HG02884 (cell line): ENCODE measurements around the gene TLE7.

ENCODE experiments used
- ATAC-seq: cut with Tn5 transposase; IDR thresholded peaks from one replicate; pipeline ENCODE4 v1.9.1; 2021; ENCODE audit warnings: mild to moderate bottlenecking, moderate library complexity; ENCODE audit not compliant: unreplicated experiment

Gene TLE7

DNA sequence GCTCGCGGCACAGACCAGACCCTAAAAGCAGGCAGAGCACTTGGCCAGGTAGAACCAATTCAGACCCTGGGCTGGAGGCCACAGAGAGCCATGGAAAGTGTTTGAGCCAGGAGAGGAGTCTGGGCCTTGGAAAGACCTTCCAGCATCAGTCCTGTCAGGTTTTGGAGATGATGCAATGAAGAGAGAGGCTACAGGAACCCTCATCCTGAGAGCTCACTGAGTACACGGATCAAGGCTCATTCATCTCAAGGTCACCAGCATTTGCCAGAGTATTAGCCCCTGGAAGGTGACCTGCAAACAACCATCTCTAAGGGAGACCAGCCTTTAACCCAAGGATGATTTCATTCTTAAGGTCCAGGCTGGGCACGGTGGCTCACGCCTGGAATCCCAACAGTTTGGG, 27.8 kb downstream of the TLE7 start:
- ATAC-seq = no peak

DNA sequence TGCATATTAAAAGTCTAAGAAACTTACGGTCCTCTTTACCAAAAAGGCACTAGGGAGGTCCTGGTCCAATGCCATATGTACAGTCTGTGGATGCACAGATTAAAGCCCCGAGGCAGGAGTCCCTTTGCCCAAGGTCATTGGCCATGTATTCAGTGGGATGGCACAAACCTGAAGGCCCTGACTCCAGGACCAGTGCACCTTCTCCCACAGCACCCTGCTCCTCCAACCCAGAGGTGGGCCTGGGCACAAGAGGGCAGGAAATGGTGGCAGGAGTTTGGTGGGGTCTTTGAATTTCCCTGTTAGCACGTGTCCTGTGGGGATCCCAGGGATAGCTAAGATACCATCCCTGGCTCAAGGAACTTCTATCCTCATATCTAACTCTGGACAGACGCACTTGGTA, 28.5 kb downstream of the TLE7 start:
- no peak for ATAC-seq

DNA sequence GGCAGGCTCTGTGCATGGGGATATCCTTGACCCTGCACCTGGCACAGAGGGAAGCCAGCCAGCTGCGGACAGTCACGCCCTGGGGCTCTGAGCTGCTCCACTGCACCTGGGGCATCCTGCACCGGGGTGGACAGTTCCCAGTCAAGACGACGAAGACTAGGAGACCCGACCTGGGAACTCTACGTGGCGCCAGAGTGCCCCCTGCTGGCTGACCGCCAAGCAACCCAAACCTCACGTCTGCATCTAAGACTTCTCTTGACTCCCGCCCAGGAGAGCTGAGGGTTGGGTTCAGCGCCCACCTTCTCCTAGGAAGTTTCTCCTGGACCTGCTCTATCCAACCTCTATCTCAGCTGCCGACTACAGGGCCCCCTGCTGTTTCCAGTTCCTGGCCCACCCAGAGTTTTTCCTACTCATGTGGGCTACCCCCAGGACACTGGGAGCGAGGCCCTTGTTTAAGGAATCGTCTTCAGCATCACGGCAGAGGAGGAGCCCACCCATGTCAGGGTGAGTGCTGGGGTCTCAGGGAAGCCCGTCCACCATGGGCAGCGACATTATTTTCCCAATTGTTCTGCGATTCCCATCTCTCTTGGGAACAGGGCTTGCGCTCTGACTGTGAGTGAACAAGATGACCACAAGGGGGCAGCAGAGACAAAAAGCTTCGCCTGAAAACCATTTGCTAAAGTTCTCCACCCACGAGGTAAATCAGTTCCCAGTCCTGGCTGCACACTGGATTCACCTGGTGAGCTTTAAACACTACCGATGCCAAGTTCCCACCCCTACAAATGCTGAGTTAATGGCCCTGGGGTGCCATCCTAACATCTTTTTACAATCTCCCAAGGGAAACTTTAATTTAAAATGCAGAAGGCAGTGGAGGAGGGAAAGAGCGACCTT, 29.3 kb downstream of the TLE7 start:
- peak; percentile 70 for ATAC-seq

DNA sequence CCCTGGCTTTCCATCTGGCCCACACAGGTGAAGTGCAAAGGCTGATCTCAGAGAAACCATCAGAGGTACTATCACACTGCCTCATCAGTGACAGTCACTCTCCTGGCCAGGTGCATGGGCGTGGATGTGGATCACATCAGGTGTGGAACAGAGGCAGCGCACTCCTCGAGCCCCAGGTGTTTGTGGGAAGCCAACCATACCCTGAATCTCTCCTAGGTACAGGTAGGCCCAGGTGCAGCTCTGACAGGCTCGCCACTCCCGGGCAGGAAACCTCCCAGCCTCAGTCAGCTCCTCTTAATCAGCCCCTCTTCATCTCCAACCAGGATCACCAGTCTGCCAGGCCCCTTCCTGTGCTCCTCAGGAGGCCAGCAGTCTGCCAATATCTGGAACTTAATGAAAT, 31.7 kb downstream of the TLE7 start:
- no peak for ATAC-seq

DNA sequence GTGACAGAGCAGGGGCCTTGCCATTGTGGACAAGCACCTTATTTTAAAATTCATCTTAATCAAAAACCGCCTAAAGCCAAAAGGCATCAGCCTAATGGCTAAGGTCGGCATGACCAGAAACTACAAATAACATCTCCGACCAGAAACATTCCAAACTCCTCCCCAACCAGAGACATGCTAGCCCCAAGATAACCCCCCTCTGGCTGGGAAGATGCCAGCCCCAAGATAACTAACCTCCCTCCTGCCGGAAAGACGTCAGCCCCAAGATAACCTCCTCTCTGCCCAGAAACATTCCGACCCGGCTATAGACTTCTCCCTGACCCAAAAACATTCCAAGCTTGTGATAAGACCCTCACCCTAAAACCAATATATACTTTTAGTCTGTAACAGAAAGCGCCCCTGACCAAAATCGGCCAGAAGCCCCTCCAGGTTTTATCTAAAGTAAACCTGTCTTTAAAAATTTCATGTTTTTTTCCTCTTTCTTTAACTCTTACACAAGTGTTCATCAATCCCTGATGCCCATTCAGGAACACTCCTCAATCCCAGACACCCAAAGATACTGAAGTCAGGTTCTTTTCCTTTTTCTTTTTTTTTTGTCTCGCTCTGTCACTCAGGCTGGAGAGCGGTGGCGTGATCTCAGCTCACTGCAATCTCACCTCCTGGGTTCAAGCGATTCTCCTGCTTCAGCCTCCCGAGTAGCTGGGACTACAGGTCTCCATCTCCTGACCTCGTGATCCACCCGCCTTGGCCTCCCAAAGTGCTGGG, 32.7 kb downstream of the TLE7 start:
- no peak for ATAC-seq

DNA sequence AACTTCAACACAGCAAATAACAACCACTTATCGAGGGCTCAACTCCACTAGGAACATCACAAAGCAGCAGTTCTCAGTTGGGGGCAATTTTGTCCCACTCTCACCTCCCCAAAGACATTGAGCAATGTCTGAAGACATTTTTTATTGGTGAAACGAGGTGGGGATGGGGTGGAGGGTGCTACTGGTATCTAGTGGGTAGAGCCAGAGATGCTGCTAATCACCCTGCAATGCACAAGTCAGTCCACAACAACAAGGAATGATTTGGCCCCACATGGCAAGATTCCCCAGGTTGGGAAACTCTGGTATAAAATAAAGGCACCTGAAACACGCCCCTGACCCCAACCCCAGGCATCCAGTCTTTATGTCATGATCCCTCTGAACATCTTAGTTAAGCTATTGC, 33.3 kb downstream of the TLE7 start:
- ATAC-seq = no peak

DNA sequence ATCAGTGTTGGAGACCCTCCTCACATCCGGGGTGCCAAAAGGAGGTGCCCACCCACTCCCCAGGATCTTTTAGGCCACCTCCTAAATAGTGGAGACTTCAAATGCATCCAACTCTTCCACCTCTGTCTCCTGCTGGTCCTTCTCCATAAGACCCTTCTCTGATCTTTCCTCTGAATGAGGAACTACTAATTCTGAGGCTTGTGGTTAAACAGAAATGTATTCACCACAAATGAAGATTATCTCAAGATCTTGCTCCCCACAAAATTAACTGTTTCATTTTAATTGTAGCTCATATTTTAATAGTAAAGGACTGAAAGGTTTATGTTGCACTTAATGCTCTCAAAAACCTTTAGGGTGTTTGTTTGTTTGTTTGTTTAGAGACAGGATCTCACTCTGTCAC, 34.1 kb downstream of the TLE7 start:
- ATAC-seq = no peak

DNA sequence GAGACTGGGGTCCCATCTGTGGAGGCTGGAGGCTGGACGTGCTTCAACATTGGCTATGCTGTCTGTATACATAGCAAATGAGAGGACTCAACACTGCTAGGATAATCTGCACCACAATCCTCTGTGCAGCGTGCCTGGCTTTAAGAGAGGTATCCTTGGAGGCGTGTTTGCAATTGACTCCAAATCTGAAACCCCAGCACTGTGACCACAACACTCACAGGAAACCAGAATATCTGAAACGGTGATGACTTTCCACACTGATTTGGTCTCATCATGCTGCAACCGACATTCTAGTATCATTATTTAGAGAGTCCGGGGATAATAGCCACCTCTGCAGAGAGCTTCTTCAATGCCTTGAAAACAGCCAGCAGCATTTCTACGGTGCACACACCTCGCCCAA, 35.1 kb downstream of the TLE7 start:
- no peak for ATAC-seq

DNA sequence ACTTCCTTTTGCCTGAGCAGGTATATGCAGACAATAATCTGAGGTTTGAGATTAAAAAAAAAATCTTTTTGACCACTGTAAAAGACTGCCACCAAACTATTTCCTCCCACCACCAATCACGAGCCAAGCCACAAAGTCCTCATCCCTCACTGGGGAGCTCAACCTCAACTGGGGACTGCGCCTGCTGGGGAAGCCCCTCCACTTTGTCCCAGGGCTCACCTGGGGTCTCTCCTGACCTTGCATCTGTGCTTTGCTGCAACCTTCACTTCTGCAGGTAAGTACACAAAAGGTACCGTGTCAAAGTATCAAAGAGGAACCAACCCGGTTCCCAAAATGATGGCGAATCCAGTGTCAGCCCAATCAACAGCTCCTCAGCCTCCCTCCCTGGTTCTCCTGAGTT, 35.5 kb downstream of the TLE7 start:
- no peak for ATAC-seq

DNA sequence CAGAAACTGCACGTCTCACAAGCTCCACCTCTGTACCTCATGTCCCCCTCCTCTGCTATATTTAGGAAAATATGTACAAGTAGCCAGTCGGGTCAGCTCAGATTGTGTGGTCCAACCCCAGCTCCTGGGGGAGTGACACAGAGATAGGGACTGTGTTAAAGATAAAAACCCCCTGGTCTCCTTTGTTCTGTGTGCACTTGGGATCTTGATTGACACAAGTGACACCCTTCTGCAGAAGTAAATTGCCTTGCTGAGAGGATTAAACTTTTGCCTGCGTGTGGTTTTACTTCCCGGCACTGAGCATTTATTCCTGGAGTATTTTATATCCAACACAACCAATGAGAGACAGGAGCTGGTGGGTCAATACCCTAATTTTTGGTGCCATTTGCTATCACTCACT, 37.5 kb downstream of the TLE7 start:
- no peak for ATAC-seq

DNA sequence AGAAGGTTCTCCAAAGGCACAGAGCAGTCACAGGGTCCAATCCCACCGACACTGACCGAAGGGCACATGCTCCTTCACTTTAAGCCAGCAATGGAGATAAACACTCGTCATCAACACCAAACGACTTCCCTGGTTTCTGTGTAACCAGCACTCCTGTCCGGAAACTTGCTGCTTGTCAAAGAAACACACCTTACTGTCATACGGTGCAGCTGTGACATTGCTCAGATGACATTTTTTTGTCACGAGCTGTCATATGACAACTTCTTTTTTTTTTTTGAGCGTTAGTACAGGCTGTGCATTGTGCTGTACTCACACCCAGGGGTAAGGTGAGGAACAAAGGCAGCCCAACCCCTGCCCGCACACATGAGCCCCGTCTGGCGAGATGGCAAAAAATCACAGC, 39.2 kb downstream of the TLE7 start:
- no peak for ATAC-seq

DNA sequence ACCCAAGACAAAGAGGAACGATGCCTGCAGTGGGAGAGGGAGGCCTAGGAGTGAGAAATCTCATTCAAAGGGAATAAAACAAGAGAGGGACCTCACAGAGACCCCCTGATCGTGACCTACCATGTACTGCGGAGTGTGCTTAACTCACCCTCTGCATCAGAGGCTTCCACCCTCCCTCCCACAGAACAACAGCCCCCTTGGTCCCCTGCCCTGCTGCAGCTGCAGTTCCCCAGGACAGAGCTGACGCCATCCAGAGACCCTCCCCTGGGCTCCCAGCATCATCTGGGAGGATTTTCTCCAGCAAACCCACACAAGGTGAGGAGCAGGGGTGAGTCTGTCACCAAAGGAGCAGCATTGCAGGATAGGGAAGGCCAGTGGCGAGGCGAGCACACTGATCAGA, 39.8 kb downstream of the TLE7 start:
- no peak for ATAC-seq

DNA sequence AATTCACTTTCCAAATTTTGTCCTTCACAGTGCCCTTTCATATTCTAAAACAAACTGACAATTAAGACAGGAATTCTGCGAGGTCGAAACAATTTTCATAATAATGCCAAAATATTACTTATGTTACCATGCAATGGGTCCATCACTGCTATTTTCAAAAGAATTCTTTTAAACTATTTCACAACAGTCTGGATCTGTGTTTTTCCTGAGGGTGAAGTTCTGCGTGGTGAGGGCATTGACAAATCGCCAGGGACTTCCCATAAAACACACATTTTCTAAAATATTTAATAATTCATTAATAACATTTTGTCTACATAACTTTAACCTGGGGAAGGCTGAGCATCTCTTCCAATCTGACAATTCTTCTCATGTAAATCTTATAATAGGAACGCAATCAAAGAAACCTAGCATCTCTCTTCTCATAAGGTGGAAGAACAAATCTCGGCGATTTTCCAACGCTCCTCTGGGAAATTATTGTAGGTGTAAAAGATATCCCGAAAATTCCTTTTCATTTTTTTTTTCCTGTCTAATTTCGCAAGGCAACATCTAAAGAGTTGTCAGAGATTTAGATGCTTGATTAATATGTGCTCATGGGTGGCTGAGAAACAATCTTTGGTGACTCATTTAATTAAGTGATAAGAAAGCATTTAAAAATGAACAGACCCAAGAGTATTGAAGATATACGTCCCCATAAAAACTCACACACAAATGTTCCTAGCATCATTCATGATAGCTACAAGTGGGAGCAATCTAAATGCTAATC, 41.9 kb downstream of the TLE7 start:
- no peak for ATAC-seq

DNA sequence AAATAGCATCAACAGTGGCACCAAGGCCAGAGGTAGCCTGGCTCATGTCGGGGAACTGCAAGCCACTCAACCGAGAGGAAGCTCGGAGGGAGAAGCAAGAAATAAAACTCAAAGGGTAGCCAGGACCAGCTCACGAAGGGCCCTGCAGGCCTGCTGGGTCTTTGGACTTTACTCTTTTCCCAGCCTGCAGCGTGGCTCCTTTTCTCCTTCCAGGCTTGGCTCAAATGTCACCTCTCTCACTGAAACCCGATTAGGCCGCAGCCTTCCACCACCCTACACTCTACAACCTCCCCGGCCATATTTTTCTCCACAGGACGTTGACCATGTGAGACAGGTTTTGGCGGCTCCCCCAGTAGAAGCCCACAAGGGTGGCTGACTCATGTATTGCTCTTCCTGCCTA, 45.3 kb downstream of the TLE7 start:
- ATAC-seq = no peak

DNA sequence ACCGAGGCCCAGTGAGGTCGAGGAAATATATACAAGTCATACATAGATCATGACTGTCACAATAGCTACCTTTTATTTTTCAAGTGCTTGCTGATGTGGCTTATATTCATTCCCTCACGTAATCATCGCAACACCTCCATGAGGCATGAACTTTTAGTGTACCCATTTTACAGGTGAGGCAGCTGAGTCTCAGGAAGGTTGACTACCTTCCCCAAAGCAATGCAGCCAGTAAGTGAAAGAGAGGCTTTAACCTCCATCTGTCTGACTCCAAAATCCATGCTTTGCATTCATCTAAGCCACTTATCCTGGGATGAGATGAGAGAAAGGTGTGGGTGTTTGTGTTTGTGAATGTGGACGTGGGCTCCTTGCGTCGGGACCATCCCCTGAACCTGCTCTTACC, 52.5 kb downstream of the TLE7 start:
- no peak for ATAC-seq

DNA sequence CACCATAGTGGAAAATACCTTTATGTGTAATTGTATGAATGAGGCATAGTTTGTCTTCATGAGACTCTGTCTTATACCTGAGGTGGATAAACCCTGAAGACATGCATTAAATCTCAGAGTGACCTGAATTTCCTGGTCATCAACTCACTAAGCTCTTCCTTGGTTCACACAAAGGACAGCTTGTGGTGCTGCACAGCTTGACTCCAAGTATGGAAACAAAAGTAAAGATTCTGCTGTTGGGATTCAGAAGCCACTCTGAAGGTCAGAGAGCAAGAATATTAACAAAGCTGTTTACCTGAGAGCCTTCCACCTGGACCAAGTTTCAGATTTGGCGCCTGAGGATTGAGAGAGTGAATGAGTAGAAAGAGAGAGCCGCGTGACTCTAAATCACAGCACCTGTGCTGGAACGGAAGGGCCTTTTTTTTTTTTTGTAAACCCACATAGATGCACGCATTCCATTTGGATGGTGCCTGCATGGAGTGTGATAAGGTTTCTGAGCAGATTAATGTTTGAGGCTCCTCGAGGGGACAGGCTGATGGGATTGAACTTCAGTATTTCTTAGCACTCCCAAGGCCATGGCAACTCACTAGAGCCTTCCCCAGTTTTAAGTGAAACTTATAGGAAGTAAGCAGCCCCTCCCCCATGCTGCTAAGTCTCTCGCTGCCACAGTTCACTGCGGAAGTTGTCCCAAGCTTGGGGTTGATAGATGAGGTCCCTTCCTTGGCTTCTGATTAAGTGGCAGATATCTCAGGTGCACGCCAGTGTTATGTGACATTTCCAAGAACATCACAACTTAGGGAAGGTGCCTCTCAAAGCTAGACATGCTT, 54.6 kb downstream of the TLE7 start:
- no peak for ATAC-seq

DNA sequence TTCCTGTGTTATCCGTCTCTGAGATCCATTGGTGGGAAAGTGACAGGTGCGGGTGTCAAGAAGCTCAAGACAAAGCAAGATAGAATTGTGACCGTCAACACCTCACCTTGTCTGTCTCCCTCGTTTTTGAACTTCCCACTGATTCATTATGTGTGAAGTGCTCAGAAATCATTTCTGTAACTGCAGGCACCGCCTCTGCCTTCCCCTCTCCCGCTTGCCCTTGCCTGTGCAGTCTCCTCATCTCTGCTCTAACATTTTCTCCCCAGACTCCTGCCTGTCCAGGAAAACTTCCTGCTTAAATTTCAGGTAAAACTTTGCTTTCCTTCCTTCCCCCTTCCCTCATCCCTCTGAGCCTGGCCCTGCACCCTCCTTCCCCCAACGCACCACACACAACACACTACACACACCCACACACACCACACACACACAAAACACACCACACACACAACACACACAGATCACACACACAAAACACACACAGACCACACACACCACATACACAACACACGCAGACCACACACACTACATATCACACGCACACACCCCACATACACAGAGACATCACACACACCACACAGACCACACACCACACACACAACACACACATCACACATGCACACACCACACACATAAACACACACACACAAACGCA, 57.7 kb downstream of the TLE7 start:
- ATAC-seq = no peak

DNA sequence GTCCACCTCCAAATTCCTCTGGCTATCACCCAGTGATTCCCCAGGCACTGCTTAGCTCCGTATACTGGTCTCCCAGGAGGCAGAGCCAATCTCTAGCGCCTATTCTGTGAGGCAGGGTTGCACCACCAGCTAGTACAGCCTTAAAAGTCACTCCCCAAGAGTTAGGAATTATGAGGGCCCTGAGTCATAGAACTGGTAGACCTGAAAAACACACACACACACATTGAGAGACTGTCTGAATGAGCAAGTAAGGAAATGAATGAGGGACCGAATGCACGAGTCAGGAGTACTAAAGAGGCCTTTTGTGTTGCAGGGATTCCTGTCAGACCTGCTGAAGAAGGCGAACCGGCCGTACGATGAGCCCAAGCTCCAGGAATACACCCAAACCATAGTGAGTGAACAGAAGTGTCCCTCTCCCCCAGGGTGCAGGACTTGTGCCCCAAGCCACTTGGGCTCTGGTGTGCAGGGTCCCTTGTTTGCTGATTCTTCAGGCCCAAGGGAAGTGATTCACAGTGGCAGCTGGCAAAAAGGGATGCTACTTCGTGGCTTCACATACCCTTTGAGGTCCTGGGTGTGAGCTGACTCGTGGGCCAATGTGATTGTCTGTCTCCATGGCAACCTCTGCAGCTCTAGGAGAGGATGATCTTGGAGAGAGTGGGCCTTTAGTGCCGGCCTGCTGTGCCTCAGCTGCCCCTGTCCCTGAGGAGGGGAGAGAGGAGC, 58.6 kb downstream of the TLE7 start:
- no peak for ATAC-seq

DNA sequence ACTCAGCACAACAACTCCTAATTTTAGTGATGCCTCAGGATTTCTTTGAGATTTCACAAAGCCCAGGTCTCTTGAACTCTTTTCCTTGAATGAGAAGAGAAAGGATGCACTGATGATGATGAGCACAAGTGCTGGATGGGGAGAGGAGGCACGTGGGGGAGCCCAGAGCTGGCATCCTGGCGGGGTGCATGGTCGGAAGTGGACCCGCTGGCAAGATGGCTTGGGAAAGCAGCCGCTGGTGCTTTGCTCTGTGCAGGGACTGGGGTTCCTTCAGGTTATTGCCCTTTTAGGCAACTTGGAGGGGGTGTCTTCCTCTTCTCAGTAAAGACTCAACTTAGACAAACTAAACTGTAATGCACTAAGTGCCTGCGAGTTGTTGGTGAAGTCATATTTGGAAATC, 61.0 kb downstream of the TLE7 start:
- ATAC-seq = no peak
